GM03348 (cell line): ENCODE measurements around the gene PDS5B.
"Not testable (repeated sequence)": the region's sequence is repeated elsewhere in the genome, so short reads cannot be mapped to it uniquely, and the experiment has no call there.

Experiments
- DNase-seq: peaks from one replicate; pipeline ENCODE4 v3.0.0; 2012; ENCODE audit warnings: low spot score

The PDS5B gene

GRCh38 chr13:32586080-32586900 is at the start of gene PDS5B:
Gene PDS5B (plus strand): TSS chr13:32586452. CDS start chr13:32648773, 62,321 bp downstream.
- DNase-seq = peak; percentile 98

GRCh38 chr13:32537580-32538142 is 48.6 kb upstream of the PDS5B start:
- no peak for DNase-seq

- DNase-seq = peak; percentile 30
Measured at GRCh38 chr13:32538143-32538620, 48.1 kb upstream of the PDS5B start.

GRCh38 chr13:32538621-32539246 is 47.5 kb upstream of the PDS5B start, which contains the start of gene N4BP2L2:
Gene N4BP2L2 (minus strand): TSS chr13:32538795. CDS start chr13:32537027, 1,768 bp downstream.
- peak; percentile 91 for DNase-seq

GRCh38 chr13:32542221-32542620 is 44.0 kb upstream of the PDS5B start:
- no peak for DNase-seq

- DNase-seq = no peak
Measured at GRCh38 chr13:32545083-32545482, 41.2 kb upstream of the PDS5B start.

- no peak for DNase-seq
Measured at GRCh38 chr13:32548837-32549236, 37.4 kb upstream of the PDS5B start.

GRCh38 chr13:32549788-32550187 is 36.5 kb upstream of the PDS5B start:
- no peak for DNase-seq

- no peak for DNase-seq
Measured at GRCh38 chr13:32553720-32554119, 32.5 kb upstream of the PDS5B start.

GRCh38 chr13:32555613-32556012 is 30.6 kb upstream of the PDS5B start:
- no peak for DNase-seq

GRCh38 chr13:32560842-32561241 is 25.4 kb upstream of the PDS5B start:
- DNase-seq = not testable (repeated sequence)

- not testable (repeated sequence) for DNase-seq
Measured at GRCh38 chr13:32575687-32576086, 10.6 kb upstream of the PDS5B start.

GRCh38 chr13:32577032-32577431 is 9.2 kb upstream of the PDS5B start:
- no peak for DNase-seq

GRCh38 chr13:32581177-32581786 is 5.0 kb upstream of the PDS5B start:
- DNase-seq = peak; percentile 28

- no peak for DNase-seq
Measured at GRCh38 chr13:32582281-32582680, 4.0 kb upstream of the PDS5B start.

GRCh38 chr13:32582991-32583390 is 3.3 kb upstream of the PDS5B start:
- no peak for DNase-seq

GRCh38 chr13:32585550-32586079 is 637 bp upstream of the PDS5B start:
- DNase-seq = peak; percentile 22

- DNase-seq = peak; percentile 78
Measured at GRCh38 chr13:32587011-32587810, 959 bp downstream of the PDS5B start.

GRCh38 chr13:32587811-32588170 is 1.5 kb downstream of the PDS5B start:
- DNase-seq = no peak

GRCh38 chr13:32588736-32589135 is 2.5 kb downstream of the PDS5B start:
- DNase-seq = no peak

- DNase-seq = no peak
Measured at GRCh38 chr13:32589471-32589870, 3.2 kb downstream of the PDS5B start.
